Endometrial microvascular endothelial cells (primary cell): ENCODE data around the gene AHSG. TPM values are rescaled to one million over a fixed set of nuclear protein-coding genes. Genes with fewer than 3 reads are reported as not detected.

Experiments
- in situ Hi-C: cut with HindIII; loops from 2 replicates; pipeline ENCODE4 v1.10.0; 2017; ENCODE audit warnings: low sequenced_read_pairs, low pct_unique_long_range_greater_than_20kb; ENCODE audit errors: inconsistent ontology term
- total RNA-seq: library from RNA; depleted of rRNA; stranded (reverse); fragments of >200 nt; gene quantifications from one replicate; pipeline ENCODE4 v1.2.3, GENCODE V29; 2015; ENCODE audit errors: inconsistent ontology term

Gene AHSG
- total RNA-seq, 1 donor from 2014 or later: not detected

DNA sequence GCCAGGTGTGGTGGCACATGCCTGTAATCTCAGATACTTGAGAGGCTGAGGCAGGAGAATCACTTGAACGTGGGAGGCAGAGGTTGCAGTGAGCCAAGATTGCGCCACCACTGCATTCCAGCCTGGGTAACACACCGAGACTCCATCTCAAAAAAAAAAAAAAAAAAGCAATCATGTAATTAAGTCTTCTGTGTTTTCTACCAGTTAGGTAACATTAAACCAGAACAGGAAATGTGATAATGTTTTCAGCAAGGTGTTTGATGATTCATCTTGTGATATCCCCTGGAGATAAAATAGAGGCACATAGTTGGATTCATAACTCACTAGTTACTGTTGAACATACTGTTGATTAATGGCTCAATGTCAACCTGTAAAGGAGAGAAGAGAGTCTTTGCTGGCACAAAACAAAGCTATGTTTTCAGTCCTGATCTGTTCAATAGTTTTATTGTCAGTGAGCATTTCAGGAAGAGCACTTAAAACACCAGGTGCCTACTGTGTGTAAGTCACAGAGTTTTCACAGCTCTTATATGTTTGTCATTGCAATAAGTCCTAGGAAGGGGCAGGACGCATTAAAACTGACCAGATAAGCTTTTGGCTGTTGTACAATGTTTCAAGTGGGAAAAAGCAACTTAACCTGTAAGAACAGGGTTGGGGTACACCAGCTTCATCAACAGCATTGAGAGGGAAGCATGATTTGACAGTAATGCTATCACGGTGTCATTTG, 22.8 kb upstream of the AHSG start:
- in situ Hi-C loops: no loop called here

DNA sequence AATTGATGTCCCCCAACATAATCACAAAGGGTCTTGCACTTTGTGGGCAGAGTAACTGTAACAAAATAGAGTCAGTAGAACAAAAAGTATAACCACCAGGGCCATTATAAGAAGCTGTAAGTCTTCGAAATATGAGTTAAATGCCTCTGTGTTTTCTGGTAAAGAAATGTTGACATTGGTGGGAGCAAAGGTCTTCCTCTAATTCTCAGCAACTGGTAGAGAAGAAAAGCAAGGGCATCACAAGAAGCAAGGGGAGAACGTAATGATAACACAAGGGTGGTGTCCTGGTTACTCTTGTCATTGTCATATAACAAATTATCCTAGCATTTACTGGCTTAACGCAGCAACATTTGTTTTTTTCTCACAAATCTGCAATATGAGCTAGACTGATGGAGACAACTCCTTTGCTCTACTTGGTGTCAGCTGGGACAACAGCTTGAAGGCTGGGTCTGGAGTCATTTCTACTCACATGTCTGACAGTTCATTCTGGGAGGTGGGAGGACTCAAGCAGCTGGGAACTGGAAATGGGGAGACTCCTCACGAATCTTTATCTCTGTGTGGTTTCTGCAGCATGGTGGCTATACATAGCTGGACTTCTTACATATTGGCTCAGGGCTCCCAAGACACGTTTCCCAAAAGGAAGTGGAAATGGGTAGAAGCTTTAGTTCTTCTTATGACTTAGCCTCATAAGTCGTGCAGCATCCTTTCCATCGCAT, 22.1 kb upstream of the AHSG start:
- in situ Hi-C loops: no loop called here

DNA sequence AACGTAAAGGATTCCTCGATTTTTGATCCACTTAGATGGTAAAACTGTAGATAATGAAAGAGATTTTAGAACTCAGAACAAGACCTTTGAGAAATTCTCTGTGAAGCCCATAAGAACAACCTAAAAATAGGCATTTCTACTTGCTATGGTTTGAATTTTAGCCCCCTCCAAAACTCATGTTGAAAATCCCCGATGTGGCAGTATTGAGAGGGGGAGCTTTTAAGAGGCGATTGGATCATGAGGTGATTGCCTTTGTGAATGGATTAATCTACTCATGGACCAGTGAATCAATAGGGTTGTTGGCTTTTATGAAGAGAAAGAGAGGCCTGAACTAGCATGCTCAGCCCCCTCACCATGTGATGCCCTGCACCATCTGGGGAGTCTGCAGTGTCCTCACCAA, 20.2 kb upstream of the AHSG start:
- in situ Hi-C loops: no loop called here

DNA sequence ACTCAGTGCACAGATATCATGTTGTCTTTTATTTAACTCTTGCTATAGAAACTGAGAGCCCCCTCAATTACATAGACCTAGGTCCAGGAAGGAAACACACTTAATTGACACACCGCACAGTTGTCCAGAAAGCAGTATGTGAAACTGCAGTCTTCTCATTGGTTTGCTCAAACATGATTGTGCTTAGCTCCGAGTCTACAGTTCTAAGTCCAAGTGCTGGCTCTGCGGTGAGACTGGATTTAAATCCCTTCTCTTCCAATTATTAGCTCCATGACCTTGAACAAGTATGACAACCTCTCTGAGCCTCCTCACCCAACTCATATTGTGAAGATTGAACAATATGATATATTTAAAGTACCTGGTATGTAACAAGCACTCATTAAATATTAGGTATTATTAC, 19.0 kb upstream of the AHSG start:
- in situ Hi-C loops: no loop called here

DNA sequence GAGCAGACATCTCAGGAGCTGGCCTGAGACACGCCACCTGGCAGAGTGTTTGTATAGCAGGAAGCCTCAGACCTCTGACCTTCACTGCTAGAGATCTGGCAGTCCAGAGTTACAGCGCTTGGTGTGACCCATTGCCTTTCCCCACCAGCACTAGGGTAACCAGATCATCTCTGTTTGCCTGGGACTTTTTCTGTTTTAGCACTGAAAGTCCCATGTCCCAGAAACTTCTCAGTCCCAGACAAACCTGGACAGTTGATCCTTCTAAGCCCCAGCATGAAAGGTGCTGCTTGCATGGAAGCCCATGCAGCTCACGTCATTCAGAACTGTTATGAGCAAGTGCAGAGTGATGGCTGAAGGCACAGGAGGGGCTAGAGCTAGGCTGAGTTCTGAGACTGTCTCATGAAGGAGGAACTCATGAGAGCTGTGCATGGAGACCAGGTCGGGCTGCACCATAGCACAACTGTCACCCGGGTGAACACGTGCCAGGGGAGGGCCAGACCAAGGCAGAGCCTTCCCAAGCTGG, 18.2 kb upstream of the AHSG start:
- in situ Hi-C loops: no loop called here

DNA sequence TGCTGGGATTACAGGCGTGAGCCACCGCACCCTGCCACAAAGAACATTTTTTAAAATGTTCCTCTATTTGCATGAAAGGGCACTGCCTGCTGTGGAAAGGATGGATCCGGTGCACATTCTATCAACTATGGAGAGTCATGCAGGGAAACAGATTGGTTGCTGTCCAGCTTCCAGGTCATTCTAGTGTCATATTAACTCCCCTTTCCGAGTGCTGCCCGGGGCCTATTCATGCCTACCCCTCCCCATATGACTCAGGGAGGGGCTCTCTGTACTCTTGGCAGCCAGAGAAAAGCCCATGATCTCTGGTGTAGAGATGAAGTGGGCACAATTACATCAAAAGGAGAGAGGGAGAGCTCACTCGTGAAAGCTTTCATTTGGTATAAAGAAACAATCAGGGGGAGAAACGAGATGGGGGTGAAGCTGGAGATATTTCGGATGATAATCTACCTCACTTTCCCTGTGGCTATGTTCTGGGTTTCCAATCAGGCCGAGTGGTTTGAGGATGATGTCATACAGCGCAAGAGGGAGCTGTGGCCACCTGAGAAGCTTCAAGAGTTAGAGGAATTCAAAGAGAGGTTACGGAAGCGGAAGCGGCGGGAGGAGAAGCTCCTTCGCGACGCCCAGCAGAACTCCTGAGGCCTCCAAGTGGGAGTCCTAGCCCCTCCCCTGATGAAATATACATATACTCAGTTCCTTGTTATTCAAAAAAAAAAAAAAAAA, 16.1 kb upstream of the AHSG start:
- in situ Hi-C loops: no loop called here

DNA sequence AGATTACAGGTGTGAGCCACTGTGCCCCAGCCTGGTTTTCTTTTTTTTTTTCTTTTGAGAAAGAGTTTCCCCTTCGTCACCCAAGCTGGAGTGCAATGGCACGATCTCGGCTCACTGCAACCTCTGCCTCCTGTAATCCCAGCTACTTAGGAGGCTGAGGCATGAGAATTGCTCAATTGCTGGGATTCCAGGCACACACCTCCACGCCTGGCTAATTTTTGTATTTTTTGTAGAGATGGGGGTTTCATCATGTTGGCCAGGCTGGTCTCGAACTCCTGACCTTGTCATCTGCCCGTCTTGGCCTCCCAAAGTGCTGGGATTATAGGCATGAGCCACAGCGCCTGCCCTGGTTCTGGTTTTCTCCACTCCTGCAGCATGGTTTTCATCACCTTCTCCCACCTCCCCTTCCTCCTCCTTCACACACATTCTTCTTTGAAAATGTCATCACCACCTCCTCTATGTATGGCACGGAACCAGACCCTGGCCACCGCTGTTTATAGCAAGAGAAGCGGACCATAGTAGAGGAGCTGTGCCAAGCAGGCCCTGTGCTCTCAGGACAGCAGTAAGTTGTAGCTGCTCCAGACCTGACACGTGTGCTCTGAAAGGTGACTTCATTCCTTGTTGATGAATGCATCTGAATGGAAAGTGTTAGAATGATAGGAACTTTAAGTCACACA, 14.6 kb upstream of the AHSG start:
- in situ Hi-C loops: no loop called here

DNA sequence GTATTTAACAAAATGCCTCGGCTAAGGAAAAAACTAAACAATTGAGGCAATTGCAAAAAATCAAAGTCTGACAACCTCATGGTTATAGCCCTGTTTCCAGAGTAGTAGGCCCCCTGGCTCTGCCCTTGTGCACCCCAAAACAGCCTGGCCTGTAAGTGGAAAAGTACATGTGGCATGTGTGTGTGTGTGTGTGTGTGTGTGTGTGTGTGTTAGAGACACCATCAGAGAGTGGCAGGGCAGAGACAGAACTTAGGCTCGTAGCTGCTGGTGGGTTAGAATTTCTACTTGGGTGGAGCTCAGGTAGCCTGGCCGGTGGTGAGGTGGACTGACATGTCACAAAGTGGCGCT, 14.1 kb upstream of the AHSG start:
- in situ Hi-C loops: no loop called here

DNA sequence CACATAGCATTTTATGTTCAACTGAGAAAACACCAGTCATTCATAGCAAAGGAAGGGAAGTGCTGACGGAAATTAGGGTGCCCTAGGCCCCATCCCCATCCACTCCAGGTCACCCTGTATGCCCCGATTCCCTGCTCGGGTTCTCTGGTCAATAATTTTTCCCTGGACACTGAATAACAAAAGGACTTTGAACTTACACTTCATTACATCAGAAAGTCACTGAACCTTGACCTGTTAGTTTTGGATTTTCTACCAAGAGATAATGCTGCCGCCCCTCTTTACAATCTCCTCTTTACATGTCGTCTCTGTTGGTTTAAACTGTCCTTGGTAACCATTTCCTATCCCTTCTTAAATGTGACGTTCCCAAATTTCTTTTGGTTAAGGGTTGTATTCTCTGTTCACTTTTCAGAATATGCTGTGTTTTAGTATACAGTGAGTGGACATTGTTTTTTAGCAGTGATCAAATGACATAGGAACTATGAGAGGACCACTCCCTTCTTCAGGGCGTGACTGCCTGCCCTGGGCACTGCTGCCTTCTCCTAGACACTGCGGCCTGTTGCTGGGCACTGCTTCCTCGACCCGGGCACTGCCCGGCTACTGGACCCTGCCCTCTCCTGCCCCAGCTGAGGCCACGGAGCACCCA, 13.6 kb upstream of the AHSG start:
- in situ Hi-C loops: no loop called here

DNA sequence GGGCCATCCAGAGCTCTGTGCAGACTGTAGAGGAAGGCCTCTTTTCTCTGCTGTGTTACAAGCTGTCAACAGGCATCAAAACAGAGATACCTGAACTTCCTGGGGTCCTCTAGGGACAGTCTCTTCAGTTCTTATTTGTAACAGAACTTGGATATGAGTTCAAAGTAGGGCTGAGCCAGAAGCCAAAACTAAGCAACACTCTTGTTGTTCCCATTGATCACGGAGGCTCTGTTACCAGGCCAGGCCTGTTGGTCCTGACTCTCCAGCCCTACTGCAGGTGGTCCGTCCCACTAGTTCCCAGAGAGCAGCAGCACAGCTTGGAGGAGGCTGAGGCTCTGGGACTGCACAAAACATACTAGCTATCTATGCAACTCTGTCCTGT, 13.1 kb upstream of the AHSG start:
- in situ Hi-C loops: no loop called here

DNA sequence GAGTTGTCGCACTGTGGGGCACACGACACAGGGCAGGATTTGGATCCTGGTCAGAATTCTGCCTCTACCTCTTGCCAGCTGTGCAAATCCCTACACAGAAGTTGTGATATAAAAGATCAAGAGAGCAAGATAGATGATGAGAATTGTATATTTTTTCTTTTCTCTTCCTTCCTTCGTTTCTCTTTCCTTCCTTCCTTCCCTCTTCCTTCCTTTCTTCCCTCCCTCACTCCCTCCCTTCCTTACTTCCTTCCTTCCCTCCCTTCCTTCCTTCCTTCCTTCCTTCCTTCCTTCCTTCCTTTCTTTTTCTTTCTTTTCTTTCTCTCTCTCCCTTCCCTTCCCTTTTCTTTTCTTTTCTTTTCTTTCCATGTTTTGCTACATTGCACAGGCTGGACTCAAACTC, 12.0 kb upstream of the AHSG start:
- in situ Hi-C loops: no loop called here

DNA sequence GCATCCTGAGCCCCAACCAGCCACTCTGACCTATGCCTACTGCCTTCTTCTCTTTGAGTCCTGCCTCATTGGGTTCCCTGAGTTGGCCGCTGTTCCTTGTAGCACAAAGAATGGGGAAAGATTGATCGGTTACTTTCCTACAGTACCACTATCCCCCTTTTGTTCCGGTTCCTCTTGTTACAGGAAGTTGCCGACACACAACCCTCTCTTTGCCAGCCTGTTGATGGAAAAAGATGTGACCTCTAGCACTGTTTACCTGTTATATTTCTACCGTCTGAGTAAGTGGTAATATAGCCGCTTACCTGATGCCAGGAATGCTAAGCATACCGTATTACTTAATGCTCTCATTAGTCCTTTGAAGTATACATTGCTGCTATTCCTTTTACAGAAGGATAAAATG, 9.7 kb upstream of the AHSG start:
- in situ Hi-C loops: no loop called here

DNA sequence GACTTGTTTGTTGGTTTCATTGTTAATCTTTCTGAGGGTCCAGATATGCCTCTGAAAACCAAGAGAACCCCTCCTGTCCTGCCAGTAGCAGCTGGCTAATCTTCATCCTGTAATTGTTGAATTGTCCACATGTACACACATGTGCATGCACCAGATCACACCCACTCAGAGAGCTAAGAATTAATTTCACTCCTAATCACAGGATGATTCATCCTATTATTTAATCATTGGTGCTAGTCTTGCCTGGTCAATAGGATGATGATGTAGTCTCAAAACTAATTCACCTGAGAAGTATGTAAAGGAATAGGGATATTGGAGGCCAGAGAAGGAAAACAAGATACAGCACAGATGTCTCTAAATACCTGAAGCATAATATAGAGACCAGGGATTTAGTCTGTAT, 7.8 kb upstream of the AHSG start:
- in situ Hi-C loops: no loop called here

DNA sequence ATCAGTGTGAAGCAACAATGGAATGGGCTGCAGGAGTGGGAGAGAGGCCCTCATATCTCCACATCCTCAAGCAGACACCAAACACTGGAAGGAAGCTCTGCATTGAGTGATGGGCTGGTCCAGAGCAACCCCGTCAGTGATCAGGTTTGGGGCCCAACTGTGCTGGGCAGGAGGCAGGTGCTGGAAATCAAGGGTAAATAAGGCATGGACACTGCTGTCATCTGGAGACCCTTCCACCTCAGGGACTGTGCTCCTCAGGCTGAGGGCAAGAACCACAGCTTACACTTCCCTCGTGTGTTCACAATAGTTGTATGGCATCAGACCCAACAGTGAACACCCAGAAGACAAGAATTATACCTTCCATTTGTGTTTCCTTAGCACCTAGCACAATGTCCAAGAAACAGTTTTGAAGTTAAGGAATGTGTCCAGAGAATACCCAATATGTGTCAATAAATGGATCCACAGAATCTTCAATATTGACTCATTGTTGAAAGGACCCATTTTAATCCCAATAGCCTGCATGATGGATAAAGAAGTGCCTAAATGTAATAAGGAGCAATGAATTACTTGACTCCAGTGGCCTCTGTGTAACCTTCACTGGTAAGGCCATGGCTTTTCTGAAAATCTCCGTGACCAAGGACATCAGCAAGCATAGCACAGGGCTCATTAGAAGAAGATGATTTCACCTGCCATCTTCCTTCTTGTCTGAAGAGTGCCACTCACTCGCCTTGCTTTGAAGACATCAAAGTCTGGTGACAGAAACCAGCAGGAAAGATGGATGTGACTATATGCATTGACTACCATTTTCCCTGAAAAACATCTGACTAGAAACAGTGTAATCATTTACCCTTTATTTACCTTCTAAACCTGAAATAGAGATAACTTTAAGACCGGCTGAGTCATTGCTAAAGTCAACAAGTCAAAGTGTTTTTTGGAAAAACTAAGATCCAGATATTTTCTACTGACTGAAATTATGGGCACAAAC, 7.0 kb upstream of the AHSG start:
- in situ Hi-C loops: no loop called here

DNA sequence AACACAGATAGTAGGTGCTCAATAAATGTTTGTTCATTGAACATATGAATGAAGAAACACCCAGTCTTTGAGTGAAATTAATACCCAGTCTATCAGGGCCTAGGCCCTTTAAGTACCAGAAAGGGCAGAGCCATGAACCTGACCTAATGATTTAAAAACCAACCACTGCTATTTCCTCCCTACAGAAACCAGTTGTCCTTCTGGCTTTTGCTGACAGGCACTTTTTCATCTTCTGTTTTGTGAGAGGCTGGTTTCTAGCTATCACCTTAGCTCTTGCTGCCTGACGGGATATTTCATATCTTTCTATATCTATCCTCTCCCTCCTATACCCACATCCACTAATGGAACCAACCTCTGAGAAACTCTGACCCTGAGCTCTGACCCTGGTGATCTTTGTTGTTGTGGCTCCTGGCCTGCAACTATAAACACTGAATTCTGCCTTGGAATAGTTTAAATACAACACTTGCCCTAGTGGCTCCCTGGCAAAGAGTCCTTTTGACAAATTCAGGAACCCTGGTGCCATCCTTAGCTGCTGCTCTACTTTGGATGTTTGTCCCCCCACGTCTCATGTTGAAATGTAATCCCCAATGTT, 4.1 kb upstream of the AHSG start:
- in situ Hi-C loops: no loop called here

DNA sequence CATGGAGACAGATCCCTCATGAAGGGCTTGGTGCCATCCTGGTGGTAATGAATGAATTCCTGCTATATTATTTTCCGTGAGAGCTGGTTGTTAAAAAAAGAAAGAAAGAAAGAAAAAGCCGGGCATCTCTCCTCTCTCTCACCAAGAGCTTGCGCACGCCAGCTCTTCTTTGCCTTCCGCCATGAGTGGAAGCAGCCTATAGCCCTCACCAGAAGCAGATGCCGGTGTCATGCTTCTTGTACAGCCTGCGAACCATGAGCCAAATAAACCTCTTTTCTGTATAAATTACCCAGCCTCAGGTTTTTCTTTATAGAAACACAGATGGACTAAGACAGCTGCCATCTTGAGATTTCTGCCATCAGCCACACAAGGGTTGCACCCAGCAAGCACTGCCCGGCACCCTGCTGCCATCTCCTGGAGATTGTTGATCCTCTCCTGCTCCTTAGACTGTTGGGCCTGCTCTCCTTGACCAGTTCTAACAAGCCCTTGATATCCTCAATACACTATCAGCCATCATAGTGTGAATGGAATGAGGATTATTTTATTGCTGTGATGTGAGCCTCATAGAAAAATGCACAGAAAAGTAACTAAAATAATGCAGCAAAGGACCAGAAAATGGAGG, 3.5 kb upstream of the AHSG start:
- in situ Hi-C loops: no loop called here

DNA sequence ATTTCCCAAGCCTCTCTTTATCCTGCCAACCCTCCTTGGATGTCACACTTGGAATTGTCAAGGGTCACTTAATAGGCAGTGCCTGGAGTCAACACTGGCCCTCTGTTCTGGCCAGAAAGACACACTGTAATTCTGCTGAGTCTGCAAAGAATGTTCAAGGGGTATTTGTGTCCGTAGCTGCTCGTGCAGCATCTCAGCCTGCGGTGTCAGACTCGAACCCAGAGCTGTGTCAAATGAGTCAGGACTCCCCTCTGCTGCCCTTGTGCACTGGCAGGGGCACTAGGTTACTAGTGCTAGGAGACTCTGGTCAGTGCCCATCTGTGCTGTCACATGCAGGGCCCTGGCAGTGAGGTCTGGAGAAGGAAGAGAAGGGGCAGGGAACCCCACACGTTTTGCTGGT, 795 bp upstream of the AHSG start:
- in situ Hi-C loops: no loop called here
